Stimulated activated CD4-positive, alpha-beta T cell treated with anti-CD3 and anti-CD28 coated beads, Interleukin-2, amount 100 ng/mL, for 4 hours (primary cell): ENCODE data around the gene PADI1.
A peak's percentile ranks its signal among the peaks of the same experiment; 100 is the strongest.
"Not testable (repeated sequence)": the region's sequence is repeated elsewhere in the genome, so short reads cannot be mapped to it uniquely, and the experiment has no call there.

ENCODE experiments used
- DNase-seq: peaks from one replicate; pipeline ENCODE4 v3.0.0-alpha.2; 2020; ENCODE audit warnings: low read depth

The PADI1 gene

GRCh38 chr1:17215545-17215890, 10.6 kb downstream of the PADI1 start:
- no peak for DNase-seq

GRCh38 chr1:17216078-17216477, 11.2 kb downstream of the PADI1 start:
- DNase-seq, result no peak

- no peak for DNase-seq
Measured at GRCh38 chr1:17217607-17218006, 12.7 kb downstream of the PADI1 start.

GRCh38 chr1:17218939-17219338, 14.0 kb downstream of the PADI1 start:
- DNase-seq, result no peak

DNA sequence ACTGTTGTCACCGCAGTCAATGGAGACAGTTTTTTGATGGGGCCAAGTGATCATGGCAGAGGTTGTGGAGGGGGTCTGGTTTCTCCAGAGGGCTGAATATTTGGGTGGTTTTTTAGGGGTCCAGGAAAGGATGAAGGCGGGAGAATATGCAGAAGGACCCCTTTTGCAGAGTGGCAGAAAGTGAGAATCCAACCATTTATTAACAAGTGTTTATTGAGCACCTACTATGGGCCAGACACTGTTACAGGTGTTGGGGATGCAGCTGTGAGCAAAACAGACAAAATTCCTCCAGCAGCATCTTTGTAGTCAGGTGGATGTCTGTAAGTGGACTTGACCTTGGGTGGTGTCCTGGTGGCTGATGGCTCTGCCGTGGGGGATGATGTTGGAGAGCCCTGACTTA, 15.4 kb downstream of the PADI1 start:
- no peak for DNase-seq

DNA sequence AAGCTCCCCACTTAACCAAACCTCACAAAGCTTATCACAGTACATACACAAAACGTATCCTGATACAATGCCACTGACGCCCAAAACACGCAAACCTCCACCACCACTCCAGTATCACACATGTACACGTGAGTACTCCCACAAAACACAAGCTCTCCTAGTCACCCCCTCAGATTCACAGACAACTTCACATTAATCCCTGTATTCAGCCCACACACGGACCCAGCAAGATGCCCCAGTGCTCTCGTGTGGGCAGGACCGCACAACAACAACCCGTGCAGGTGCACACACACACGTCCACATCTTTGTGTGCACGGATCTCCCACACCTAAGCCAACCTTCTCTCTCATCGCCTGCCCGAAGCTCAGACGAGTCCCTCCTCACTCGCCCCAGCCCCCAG, 17.6 kb downstream of the PADI1 start:
- no peak for DNase-seq

DNA sequence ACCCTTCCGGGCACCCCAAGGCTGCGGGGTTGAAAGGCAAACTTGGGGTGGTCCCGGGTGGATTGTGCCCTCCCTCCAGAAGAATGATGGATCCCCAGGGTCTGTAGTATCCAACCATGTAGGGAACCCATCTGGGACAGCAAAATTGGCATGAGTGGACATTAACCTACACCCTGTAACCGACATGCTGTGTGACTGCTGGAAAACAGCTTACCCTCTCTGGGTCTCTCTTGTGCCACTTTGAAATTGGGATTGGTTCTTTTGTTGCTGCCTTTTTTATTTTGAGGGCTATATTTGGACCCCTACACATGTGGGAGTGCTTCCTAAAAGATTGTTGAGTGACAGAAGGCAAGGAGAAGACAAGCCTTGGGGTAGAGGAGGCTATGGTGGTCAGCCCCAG, 19.5 kb downstream of the PADI1 start:
- DNase-seq, result no peak

DNA sequence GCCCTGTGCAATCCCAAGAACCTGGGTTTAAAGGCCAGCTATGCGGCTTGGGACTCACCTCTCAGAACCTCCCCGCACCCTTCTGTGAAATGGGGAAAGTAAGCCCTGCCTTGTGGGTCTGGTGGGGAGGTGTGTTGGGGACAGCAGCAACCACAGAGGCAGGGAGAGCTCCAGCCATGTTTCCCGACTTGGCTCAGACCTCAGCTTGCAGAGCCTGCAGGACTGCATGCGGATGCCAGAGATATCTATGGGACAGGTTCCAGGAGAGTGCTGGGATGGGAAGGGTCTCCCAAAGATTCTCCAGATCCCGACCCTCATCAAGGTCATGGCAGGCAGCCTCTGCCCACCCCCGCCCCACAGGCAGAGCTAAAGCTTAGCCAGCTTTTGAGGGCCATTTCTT, 20.2 kb downstream of the PADI1 start:
- DNase-seq, result no peak

- DNase-seq, result no peak
Measured at GRCh38 chr1:17227358-17227915, 22.5 kb downstream of the PADI1 start.

DNA sequence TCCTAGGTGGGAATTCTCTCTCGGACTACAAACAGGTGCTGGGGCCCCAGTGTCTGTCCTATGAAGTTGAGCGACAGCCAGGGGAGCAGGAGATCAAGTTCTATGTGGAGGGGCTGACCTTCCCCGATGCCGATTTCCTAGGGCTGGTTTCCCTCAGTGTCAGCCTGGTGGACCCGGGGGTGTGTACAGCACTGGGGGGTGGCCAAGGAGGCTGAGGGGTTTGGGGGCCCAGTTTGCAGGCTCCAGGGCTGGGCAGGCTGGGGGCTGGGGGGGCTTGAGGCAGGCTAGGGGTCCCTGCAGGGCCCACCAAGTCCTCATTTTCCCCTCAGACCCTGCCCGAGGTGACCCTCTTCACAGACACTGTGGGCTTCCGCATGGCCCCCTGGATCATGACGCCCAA, 23.7 kb downstream of the PADI1 start:
- DNase-seq, result no peak

DNA sequence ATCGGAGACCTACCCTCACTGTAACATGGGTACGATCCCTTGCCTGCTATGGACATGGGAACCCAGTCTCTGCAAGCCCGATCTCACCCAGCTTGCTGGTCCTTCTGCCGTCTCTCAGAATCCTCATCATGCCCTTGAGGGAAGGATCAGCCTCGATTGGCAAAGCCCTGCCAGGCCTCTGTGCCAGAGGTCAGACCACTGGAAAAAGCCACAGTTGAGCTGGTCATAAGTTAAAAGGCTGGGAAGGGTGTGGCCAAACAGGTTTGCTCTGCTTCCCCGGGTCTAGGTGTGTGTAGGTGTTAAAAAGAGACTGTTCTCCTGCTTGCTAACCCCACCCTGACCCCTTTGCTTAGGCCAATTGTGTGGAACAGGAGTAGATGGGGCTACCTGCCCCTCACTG, 24.5 kb downstream of the PADI1 start:
- DNase-seq, result no peak

- DNase-seq, result no peak
Measured at GRCh38 chr1:17230106-17230505, 25.2 kb downstream of the PADI1 start.

GRCh38 chr1:17230671-17231310, 25.9 kb downstream of the PADI1 start:
- no peak for DNase-seq

GRCh38 chr1:17232759-17233661, 28.1 kb downstream of the PADI1 start:
- no peak for DNase-seq

DNA sequence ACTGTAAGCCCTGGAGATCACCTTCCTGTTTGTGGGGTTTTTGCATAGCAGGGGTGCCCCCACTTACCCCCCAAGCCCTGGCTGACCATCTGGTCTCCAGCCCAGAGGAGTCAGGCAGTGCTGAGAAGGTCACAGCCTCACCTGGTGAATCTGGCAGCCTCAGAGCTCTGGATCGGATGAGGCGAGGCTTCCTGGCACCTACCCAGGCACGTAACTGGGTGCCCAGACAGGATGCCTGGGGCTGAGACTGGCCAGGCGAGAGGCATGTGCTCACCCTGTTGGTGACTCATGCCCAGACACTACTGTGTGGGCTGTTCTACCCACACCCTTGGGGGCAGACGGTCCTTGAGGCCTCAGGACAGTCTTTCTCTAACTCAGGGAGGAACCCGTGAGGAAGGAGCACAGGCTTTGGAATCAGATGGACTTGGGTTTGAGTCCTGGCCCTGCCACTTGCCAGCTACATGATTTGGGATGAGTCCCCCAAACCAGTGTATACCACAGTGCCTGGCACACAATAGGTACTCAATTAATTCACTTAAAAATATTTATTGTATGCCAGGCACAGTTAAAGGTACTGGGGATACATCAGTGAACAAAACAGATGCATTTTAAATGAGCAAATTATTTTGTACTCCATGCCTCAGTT, 28.9 kb downstream of the PADI1 start:
- DNase-seq, result no peak

DNA sequence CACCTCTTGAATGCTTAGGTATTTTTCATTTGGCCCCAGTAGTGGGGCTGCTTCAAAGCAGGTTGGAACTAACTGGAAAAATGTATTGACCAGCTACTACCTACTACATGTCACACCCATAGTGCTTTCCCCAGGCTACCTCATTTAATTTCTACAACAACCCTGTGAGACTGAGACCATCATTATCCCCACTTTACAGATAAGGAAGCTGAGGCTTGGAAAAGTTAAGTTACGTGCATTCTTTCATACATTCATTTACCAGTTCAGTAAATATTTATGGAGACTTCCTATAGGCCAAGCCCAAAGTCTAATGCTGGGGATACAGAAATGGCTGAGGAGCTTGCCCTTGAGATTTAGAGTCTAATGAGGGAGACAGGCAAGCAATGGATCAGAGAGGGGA, 29.5 kb downstream of the PADI1 start:
- DNase-seq, result no peak

DNA sequence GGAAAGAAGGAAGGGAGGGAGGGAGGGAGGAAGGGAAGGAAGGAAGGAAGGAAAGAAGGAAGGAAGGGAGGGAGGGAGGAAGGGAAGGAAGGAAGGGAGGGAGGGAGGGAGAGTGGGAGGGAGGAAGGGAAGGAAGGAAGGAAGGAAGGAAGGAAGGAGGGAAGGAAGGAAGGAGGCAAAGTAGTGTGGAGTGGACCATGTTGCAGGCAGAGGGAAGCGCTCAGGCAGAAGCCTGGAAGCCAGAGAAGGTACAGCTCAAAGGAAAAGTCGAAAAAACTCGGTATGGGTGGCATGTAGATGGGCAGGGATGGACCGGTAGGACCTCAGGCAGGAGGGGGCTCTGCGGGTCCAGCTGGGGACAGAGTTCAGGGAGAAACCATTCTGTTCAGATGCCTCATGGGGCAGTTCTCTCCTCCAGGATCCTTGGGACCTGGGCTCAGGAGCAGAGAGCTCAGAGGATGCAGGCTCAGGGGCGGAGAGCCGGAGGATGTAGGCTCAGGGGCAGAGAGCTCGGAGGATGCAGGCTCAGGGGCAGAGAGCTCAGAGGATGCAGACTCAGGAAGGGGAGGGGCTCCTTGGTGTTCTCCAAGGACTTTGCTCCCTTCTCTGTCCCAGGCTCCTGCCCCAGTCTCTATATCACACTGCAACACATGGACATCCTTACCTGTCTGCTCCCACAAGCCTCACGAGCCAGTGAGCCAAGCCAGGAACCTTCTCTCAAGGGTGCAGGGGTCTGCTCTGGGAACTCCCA, 30.4 kb downstream of the PADI1 start:
- DNase-seq, result no peak

GRCh38 chr1:17236779-17237560, 32.0 kb downstream of the PADI1 start:
- DNase-seq, result peak; percentile 77

GRCh38 chr1:17237561-17237903, 32.6 kb downstream of the PADI1 start:
- DNase-seq, result no peak

- no peak for DNase-seq
Measured at GRCh38 chr1:17239420-17239819, 34.5 kb downstream of the PADI1 start.

DNA sequence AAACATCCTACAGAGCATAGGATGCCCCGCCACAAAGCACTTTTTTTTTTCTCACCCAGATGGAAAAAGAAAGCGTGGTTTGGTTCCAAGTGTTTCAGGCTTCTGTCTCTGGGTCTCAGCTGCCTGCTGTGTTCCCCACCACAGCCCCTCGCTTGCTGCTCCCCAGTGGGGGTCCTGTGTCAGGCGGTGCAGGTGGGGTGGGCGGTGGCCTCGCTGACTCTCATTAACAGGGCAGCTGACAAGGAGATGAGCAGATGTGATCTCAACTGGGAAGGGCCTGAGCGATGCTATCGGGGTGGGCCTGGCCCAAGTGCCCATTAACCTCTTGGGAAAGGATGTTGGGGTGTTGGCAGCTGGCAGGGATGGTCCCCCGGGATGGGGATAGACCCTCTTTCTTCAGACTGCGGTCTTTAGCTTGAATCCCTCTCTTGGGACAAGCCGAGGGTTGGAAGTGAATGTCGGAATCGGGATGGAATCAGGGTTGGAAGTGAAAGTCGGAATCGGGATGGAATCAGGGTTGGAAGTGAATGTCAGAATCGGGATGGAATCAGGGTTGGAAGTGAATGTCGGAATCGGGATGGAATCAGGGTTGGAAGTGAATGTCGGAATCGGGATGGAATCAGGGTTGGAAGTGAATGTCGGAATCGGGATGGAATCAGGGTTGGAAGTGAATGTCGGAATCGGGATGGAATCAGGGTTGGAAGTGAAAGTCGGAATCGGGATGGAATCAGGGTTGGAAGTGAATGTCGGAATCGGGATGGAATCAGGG, 36.3 kb downstream of the PADI1 start:
- DNase-seq, result not testable (repeated sequence)
